PC-3 (cell line): ENCODE results near the gene TLNRD1.

Source experiments
- EZH2 ChIP-seq: fragments of 300-600 bp; sonication (generic); IDR thresholded peaks from one replicate; pipeline ENCODE4 v1.6.1; 2017; ENCODE audit warnings: antibody characterized with exemption, mild to moderate bottlenecking, low read length; ENCODE audit not compliant: unreplicated experiment
- TF ChIP-seq, protein P1 (sequence below): fragments of 300-600 bp; sonication (generic); conservative IDR thresholded peaks from 2 replicates; pipeline ENCODE4 v1.5.1; 2017; ENCODE audit warnings: antibody characterized with exemption, low read depth, mild to moderate bottlenecking, low read length

GRCh38 chr15:81016489-81017068, 15.9 kb downstream of the TLNRD1 start:
- TF ChIP-seq, protein P1, sequence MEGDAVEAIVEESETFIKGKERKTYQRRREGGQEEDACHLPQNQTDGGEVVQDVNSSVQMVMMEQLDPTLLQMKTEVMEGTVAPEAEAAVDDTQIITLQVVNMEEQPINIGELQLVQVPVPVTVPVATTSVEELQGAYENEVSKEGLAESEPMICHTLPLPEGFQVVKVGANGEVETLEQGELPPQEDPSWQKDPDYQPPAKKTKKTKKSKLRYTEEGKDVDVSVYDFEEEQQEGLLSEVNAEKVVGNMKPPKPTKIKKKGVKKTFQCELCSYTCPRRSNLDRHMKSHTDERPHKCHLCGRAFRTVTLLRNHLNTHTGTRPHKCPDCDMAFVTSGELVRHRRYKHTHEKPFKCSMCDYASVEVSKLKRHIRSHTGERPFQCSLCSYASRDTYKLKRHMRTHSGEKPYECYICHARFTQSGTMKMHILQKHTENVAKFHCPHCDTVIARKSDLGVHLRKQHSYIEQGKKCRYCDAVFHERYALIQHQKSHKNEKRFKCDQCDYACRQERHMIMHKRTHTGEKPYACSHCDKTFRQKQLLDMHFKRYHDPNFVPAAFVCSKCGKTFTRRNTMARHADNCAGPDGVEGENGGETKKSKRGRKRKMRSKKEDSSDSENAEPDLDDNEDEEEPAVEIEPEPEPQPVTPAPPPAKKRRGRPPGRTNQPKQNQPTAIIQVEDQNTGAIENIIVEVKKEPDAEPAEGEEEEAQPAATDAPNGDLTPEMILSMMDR = no peak
- TF ChIP-seq EZH2 = no peak
